ENCODE results near the gene OR10AG1.

DNA sequence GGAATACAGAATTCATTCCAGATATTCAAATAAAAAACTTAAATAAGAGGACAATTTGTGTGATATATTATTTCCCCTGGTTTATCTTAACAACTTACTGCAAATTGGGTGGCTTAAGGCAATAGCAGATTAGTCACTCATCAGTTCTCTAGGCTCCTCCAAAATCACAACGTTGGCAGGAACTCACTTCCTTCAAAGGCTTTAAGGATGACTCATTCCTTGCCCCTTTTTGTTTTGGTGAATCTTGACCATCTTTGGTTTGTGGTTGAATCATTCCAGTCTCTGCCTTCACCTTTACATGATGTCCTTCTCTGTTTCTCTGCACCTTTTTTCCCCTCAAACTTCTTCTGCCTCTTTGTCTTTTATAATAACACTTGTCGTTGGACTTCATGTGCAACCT lies 3.4 kb downstream of the OR10AG1 start:
- TF ChIP-seq EZH2 (IDR thresholded peaks at IDR 0.05; ENCODE audit: insufficient read depth, low read length) = no peak
- TF ChIP-seq, protein P1, sequence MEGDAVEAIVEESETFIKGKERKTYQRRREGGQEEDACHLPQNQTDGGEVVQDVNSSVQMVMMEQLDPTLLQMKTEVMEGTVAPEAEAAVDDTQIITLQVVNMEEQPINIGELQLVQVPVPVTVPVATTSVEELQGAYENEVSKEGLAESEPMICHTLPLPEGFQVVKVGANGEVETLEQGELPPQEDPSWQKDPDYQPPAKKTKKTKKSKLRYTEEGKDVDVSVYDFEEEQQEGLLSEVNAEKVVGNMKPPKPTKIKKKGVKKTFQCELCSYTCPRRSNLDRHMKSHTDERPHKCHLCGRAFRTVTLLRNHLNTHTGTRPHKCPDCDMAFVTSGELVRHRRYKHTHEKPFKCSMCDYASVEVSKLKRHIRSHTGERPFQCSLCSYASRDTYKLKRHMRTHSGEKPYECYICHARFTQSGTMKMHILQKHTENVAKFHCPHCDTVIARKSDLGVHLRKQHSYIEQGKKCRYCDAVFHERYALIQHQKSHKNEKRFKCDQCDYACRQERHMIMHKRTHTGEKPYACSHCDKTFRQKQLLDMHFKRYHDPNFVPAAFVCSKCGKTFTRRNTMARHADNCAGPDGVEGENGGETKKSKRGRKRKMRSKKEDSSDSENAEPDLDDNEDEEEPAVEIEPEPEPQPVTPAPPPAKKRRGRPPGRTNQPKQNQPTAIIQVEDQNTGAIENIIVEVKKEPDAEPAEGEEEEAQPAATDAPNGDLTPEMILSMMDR (IDR thresholded peaks at IDR 0.05; ENCODE audit: insufficient read depth, low read depth, low read length) = no peak

Data from astrocyte (in vitro differentiated cells and primary cell).